Suprapubic skin (tissue), 4 donors: ENCODE measurements around the gene PLA2G6. TPM values are rescaled to one million over a fixed set of nuclear protein-coding genes. Genes with fewer than 3 reads are reported as not detected.
"Not testable (repeated sequence)": the region's sequence is repeated elsewhere in the genome, so short reads cannot be mapped to it uniquely, and the experiment has no call there.

Experiments
- DNase-seq, 2 donors: peaks; one replicate each; pipeline ENCODE4 v3.0.0-alpha.2; 2019; ENCODE audit warnings: low spot score in 2 of 2
- H3K27ac ChIP-seq: fragments of 200-600 bp; sonication (generic); one replicate; pipeline ENCODE4 v1.5.1; 2019
- H3K27me3 ChIP-seq: fragments of 200-600 bp; sonication (generic); one replicate; pipeline ENCODE4 v1.5.1; 2019
- H3K36me3 ChIP-seq: fragments of 200-600 bp; sonication (generic); one replicate; pipeline ENCODE4 v1.5.1; 2019
- H3K4me1 ChIP-seq: fragments of 200-600 bp; sonication (generic); one replicate; pipeline ENCODE4 v1.5.1; 2019
- H3K4me3 ChIP-seq: fragments of 200-600 bp; sonication (generic); one replicate; pipeline ENCODE4 v1.5.1; 2019; ENCODE audit warnings: mild to moderate bottlenecking
- H3K9me3 ChIP-seq: fragments of 200-600 bp; sonication (generic); one replicate; pipeline ENCODE4 v1.5.1; 2019
- CTCF ChIP-seq, 2 donors: fragments of 200-600 bp in 1 of 2; fragments of 450-650 bp in 1 of 2; sonication (generic) in 1 of 2; IDR thresholded peaks; one replicate each; pipeline ENCODE4 v1.5.1; 2016 to 2019; ENCODE audit warnings: antibody characterized with exemption in 2 of 2, mild to moderate bottlenecking in 1 of 2, moderate library complexity in 1 of 2
- EP300 ChIP-seq: sonication (generic); formaldehyde crosslinking; IDR thresholded peaks from one replicate; pipeline ENCODE4 v1.6.1; 2017; ENCODE audit warnings: antibody characterized with exemption
- POLR2A ChIP-seq, 2 donors: fragments of 450-650 bp; IDR thresholded peaks; one replicate each; pipeline ENCODE4 v1.6.1; 2017; ENCODE audit warnings: antibody characterized with exemption in 2 of 2, mild to moderate bottlenecking in 2 of 2, moderate library complexity in 2 of 2
- POLR2AphosphoS5 ChIP-seq, 3 donors: sonication (generic); formaldehyde crosslinking; IDR thresholded peaks; one replicate each; pipeline ENCODE4 v1.6.1; 2017; ENCODE audit warnings: antibody characterized with exemption in 3 of 3
- WGBS: methylation state at CpG from one replicate; pipeline ENCODE4 v1.1.5; 2018; 5-methylcytosine and 5-hydroxymethylcytosine counted together
- total RNA-seq, 4 donors: library from RNA; depleted of rRNA; stranded (reverse); fragments of >200 nt; gene quantifications; one replicate each; pipeline ENCODE4 v1.1.0, GENCODE V29; 2016

Gene PLA2G6
- total RNA-seq, 4 donors from 2014 or later = 49.7 to 178 (median 92.9) TPM

GRCh38 chr22:38124236-38124974 lies 57.2 kb downstream of the PLA2G6 start:
- WGBS = 80% methylated on average over 18 of the region's 21 CpGs
- Histone ChIP-seq H3K36me3 (peaks cover 15% of the 10 kb centered on the region), H3K4me1 (peaks cover 47% of the 10 kb centered on the region), H3K27me3 (no peaks in the 10 kb centered on the region), H3K4me3 (no peak overlapping the region), H3K27ac (no peak overlapping the region), H3K9me3 (no peaks in the 10 kb centered on the region)
- TF ChIP-seq POLR2A (IDR thresholded peaks at IDR 0.05) (no peak), CTCF (IDR thresholded peaks at IDR 0.05) (no peak), POLR2AphosphoS5 (IDR thresholded peaks at IDR 0.05) (no peak), EP300 (no peak)
- DNase-seq = no peak

DNA sequence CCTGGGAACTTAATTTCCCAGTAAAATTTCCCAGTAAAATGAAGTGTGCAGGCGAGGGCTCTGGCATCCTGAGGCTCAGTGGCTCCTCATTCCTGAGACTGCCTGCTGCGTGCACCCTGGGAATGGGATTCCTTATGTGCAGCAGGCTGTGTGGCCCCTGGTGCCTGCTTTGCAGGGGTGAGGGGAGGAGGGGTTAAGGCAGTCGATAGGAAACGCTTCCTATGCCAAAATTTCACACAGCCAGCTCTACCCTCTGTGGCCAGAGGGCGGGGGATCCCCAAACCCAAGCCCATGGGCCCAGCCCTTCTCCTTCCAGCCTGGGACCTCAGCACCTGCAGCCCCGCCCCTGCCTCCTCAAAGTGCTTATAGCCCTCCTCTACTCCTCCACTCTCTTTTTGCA lies 59.0 kb downstream of the PLA2G6 start:
- Histone ChIP-seq H3K4me1 (peaks cover 47% of the 10 kb centered on the region), H3K9me3 (no peaks in the 10 kb centered on the region), H3K4me3 (no peak overlapping the region), H3K36me3 (peaks cover under 1% of the 10 kb centered on the region), H3K27ac (no peak overlapping the region), H3K27me3 (no peaks in the 10 kb centered on the region)
- no peak for DNase-seq
- WGBS = 48% methylated on average over 6 of the region's 6 CpGs
- TF ChIP-seq POLR2A (IDR thresholded peaks at IDR 0.05) (no peak), CTCF (IDR thresholded peaks at IDR 0.05) (no peak), POLR2AphosphoS5 (IDR thresholded peaks at IDR 0.05) (no peak), EP300 (no peak)

- TF ChIP-seq EP300 (no peak), POLR2AphosphoS5 (IDR thresholded peaks at IDR 0.05) (no peak), POLR2A (IDR thresholded peaks at IDR 0.05) (no peak), CTCF (IDR thresholded peaks at IDR 0.05) (no peak)
- Histone ChIP-seq H3K27ac (no peak overlapping the region), H3K4me1 (peaks cover 35% of the 10 kb centered on the region), H3K9me3 (no peaks in the 10 kb centered on the region), H3K36me3 (no peaks in the 10 kb centered on the region), H3K4me3 (no peak overlapping the region), H3K27me3 (no peaks in the 10 kb centered on the region)
- DNase-seq = no peak
- 51% methylated on average over 22 of the region's 28 CpGs for WGBS
Observed at GRCh38 chr22:38120359-38121110, 61.1 kb downstream of the PLA2G6 start.

- not testable (repeated sequence) for H3K4me3 ChIP-seq, H3K27me3 ChIP-seq, H3K36me3 ChIP-seq, H3K9me3 ChIP-seq, DNase-seq, H3K27ac ChIP-seq
- WGBS = 96% methylated on average over 2 of the region's 2 CpGs
- H3K4me1 ChIP-seq = peaks cover 26% of the 10 kb centered on the region
Observed at GRCh38 chr22:38118747-38119146, 62.9 kb downstream of the PLA2G6 start.

- H3K4me1 ChIP-seq = peaks cover 24% of the 10 kb centered on the region
- H3K9me3 ChIP-seq = no peaks in the 10 kb centered on the region
- no peak for DNase-seq
- no peak overlapping the region for H3K27ac ChIP-seq
- no peak overlapping the region for H3K4me3 ChIP-seq
- WGBS = 87% methylated on average over 3 of the region's 3 CpGs
- TF ChIP-seq CTCF (IDR thresholded peaks at IDR 0.05) (no peak), EP300 (no peak), POLR2AphosphoS5 (IDR thresholded peaks at IDR 0.05) (no peak), POLR2A (IDR thresholded peaks at IDR 0.05) (no peak)
- H3K27me3 ChIP-seq = no peaks in the 10 kb centered on the region
- H3K36me3 ChIP-seq = no peaks in the 10 kb centered on the region
Observed at GRCh38 chr22:38118182-38118581, 63.4 kb downstream of the PLA2G6 start.

- H3K4me3 ChIP-seq, H3K36me3 ChIP-seq, H3K27me3 ChIP-seq, H3K27ac ChIP-seq, H3K9me3 ChIP-seq, DNase-seq: not testable (repeated sequence)
- peaks cover 23% of the 10 kb centered on the region for H3K4me1 ChIP-seq
- 88% methylated on average over 10 of the region's 10 CpGs for WGBS
Observed at GRCh38 chr22:38117556-38117955, 64.1 kb downstream of the PLA2G6 start.
